Body of pancreas (tissue), 4 donors: ENCODE results near the gene MICU1.

ENCODE experiments used
- POLR2A ChIP-seq, 3 donors: fragments of 450-650 bp; IDR thresholded peaks; one replicate each; pipeline ENCODE4 v1.6.1; 2016; ENCODE audit warnings: antibody characterized with exemption in 3 of 3, mild to moderate bottlenecking in 2 of 3
- TF ChIP-seq, protein P1 (sequence below), 7 experiments: fragments of 450-650 bp in 4 of 7; fragments of 200-600 bp in 3 of 7; sonication (generic) in 3 of 7; IDR thresholded peaks; one replicate each; pipeline ENCODE4 v1.5.1; 2016 to 2019; ENCODE audit warnings: antibody characterized with exemption in 7 of 7

GRCh38 chr10:72598769-72599701 is 26.8 kb downstream of the MICU1 start:
- TF ChIP-seq, protein P1, sequence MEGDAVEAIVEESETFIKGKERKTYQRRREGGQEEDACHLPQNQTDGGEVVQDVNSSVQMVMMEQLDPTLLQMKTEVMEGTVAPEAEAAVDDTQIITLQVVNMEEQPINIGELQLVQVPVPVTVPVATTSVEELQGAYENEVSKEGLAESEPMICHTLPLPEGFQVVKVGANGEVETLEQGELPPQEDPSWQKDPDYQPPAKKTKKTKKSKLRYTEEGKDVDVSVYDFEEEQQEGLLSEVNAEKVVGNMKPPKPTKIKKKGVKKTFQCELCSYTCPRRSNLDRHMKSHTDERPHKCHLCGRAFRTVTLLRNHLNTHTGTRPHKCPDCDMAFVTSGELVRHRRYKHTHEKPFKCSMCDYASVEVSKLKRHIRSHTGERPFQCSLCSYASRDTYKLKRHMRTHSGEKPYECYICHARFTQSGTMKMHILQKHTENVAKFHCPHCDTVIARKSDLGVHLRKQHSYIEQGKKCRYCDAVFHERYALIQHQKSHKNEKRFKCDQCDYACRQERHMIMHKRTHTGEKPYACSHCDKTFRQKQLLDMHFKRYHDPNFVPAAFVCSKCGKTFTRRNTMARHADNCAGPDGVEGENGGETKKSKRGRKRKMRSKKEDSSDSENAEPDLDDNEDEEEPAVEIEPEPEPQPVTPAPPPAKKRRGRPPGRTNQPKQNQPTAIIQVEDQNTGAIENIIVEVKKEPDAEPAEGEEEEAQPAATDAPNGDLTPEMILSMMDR (IDR thresholded peaks at IDR 0.05): no peak
- TF ChIP-seq POLR2A (IDR thresholded peaks at IDR 0.05): no peak
